ENCODE measurements around the gene TXNDC8. TPM values are rescaled to one million over a fixed set of nuclear protein-coding genes. Genes with fewer than 3 reads are reported as not detected.

TXNDC8 gene
- total and polyA plus RNA-seq, 9 donors = not detected

DNA sequence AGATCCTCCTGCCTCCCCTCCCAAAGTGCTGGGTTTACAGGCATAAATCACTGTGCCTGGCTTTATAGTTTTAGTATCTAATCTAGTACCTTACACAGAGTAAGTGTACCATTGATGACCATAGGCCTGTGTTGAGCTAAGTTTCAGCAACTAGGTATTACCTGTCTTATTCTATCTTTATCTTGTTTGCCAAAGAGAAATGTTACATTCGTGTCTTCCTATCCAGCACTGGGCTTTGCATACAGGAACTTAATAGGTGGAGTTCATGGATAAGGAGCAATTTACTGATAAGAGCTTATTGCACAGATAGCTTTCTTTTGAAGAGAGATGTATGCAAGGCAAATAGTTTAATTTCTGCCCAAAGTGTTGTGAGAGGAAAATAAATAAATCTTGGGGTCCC is 30.5 kb downstream of the TXNDC8 start:
- DNase-seq = no peak
- no peak overlapping the region for H3K4me3 ChIP-seq
- TF ChIP-seq EP300 (IDR thresholded peaks at IDR 0.05) (no peak), POLR2A (IDR thresholded peaks at IDR 0.05) (no peak), CTCF (IDR thresholded peaks at IDR 0.05) (no peak)
- no peaks in the 10 kb centered on the region for H3K9me3 ChIP-seq
- H3K27me3 ChIP-seq = no peaks in the 10 kb centered on the region
- no peak overlapping the region for H3K27ac ChIP-seq
- 26 to 54% (median 49%) methylated on average over 1 of the region's 1 CpG for WGBS, 3 donors
- no peaks in the 10 kb centered on the region for H3K36me3 ChIP-seq
- intact Hi-C loops (cut with DNase I) = no loop called here
- H3K4me1 ChIP-seq (ENCODE audit: insufficient read depth) = no peaks in the 10 kb centered on the region

- WGBS, 3 donors = 59 to 84% (median 75%) methylated on average over 1 of the region's 1 CpG
- no peaks in the 10 kb centered on the region for H3K36me3 ChIP-seq
- H3K4me3 ChIP-seq = no peak overlapping the region
- H3K4me1 ChIP-seq (ENCODE audit: insufficient read depth) = no peaks in the 10 kb centered on the region
- intact Hi-C loops (cut with DNase I) = no loop called here
- no peaks in the 10 kb centered on the region for H3K27me3 ChIP-seq
- no peak overlapping the region for H3K27ac ChIP-seq
- DNase-seq = no peak
- no peaks in the 10 kb centered on the region for H3K9me3 ChIP-seq
- TF ChIP-seq POLR2A (IDR thresholded peaks at IDR 0.05) (no peak), CTCF (IDR thresholded peaks at IDR 0.05) (no peak), EP300 (IDR thresholded peaks at IDR 0.05) (no peak)
These were observed 34.5 kb downstream of the TXNDC8 start for GRCh38 chr9:110303133-110303532.

DNA sequence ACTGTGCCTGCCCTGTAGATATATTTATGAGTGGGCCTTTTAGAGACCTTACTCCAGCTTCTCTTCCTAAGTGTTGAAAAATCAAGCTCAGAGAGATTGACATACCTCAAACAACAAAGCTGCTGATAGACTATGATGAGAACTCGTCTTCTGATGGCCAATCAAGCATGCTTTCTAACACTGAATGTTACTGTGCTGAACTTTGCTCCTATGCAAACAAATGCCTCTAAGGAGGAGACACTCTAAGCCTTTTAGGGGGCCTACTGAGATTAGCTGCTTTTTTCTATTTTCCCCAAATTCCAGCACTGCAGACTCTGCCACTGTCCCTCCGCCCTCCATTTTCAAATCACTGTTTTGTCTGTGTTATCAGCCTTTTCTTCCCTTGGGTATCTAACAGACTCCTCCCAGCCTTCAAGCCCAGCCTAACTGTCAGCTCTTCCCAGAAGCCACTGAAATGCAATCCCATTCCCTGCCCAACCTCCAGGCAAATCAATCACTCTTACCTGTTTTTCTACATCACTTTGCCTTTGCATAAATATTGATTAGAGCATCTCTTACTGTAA is 39.5 kb downstream of the TXNDC8 start:
- intact Hi-C loops (cut with DNase I) = no loop called here
- Histone ChIP-seq H3K9me3 (no peaks in the 10 kb centered on the region), H3K4me1 (ENCODE audit: insufficient read depth) (no peaks in the 10 kb centered on the region), H3K4me3 (no peak overlapping the region), H3K27me3 (no peaks in the 10 kb centered on the region), H3K27ac (no peak overlapping the region), H3K36me3 (no peaks in the 10 kb centered on the region)
- DNase-seq = no peak
- TF ChIP-seq EP300 (IDR thresholded peaks at IDR 0.05) (no peak), POLR2A (IDR thresholded peaks at IDR 0.05) (no peak), CTCF (IDR thresholded peaks at IDR 0.05) (no peak)
- 56 to 58% (median 57%) methylated on average over 2 of the region's 2 CpGs for WGBS, 3 donors

- Histone ChIP-seq H3K27me3 (no peaks in the 10 kb centered on the region), H3K27ac (no peak overlapping the region), H3K36me3 (no peaks in the 10 kb centered on the region), H3K4me3 (no peak overlapping the region), H3K9me3 (no peaks in the 10 kb centered on the region), H3K4me1 (ENCODE audit: insufficient read depth) (no peaks in the 10 kb centered on the region)
- 94 to 100% (median 96%) methylated on average over 1 of the region's 1 CpG for WGBS, 3 donors
- TF ChIP-seq CTCF (IDR thresholded peaks at IDR 0.05) = no peak
- TF ChIP-seq POLR2A (IDR thresholded peaks at IDR 0.05) = no peak
- TF ChIP-seq EP300 (IDR thresholded peaks at IDR 0.05) = no peak
- DNase-seq = no peak
- intact Hi-C loops (cut with DNase I) = no loop called here
These were observed 44.4 kb downstream of the TXNDC8 start for GRCh38 chr9:110293248-110293647.
